NCI-H1436 treated with DMSO at 0.1 percent for 48 hours (cell line): Measurements from ENCODE around the gene PRAF2.
A peak's percentile ranks its signal among the peaks of the same experiment; 100 is the strongest.

Experiments used
- DNase-seq: peaks from one replicate; lab custom pipeline; 2025; lab: John Stamatoyannopoulos, UW

Gene PRAF2

DNA sequence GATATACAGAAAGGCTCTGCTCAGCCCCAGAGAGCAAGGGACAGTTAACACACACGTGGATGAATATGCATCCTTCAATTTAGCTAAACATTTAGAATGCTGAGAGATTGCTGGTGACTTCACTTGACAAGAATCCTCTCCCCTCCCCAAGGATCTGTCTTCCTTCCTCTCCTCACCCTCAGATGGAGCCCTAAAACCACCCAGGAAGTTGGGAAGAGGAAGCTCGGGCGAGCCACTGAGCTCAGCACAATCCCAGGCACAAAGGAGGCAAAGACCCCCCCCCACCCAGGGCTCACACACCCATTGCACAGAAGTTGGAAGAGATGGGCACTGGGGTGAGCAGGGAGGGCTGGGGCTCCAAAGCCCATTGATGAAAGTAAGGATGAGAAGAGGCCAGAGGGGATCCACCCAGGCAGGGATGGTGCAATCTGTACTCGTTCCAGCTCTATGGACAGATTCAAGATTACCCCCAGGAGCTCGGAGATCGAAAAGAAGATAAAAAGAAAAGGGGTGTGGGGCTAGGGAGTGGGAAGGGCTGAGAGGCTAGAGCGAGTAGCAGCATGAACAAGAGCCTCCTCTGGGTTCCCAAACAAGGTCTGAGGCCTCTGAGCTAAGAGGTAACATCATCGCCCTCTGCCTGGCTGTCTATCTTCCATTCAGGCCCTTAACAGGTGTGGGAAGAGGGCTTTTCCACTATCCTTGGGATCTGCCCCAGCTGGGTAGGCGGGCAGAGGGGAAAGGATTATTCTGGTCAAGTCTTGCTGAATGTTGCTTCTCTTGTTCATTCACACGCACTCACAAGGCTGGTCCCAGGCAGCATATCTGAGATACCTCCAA, 31.8 kb downstream of the PRAF2 start:
- DNase-seq, result no peak

DNA sequence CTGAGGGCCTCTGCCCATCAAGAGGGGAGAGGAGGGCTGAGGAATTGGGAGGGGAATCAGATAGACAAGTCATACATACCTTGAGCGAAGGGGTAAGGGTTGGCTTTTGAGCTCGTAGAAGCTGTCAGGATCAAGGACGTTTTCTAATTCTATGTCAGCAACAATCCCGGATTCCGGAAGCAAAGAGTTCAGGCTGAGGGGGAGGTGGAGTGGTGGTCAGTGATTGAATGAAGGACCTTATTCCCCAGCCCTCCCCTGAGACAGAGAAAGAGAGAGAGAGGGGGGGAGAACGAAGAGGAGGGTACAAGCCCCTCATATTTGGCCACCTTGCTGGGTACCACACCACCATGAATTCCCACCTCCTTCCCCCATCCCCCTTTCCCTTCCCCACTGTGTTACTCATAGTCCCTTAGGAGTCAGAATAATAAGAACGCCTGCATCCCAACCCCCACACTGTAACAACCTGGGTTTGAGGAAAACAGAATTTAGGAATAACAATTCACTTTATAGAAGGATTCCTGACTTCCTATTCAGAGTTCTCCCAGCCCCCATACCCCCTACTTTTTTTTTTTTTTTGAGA, 33.3 kb downstream of the PRAF2 start:
- no peak for DNase-seq

DNA sequence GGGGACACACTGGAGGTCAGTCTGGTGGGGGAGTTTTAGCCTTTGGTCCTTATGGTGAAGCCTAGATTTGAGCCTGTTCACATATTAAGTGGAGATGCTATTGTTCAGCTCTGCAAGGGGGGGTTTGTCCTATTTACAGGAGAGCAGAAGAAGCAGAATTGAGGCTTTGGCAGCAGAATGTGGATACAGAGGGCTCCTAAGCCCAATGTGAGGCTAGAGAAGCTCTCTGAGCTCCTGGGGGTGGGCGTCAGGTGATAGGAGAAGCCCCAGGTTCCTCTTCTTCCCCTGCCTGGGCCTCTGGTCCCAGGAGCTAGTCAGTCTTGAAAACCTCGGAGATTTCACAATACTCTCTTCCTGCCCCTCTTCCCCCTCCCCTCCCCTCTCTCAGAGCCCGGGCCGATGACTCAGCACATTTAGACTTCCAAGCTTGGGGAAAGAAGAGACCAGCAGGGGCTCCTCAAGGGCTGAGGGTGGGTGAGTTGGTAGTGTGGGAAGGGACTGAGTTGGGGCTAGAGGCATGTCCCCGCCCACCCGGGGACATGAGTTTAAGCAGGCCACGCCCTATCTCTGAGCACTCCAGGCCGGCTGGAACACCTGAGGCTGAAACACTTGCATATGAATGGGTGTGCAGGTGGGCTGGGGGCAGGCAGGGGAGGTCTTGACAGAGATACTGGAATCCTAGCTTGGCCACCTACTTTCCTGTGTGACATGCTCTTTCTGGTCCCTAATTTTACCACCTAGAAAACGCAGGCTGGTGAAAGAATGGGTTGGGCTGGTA, 34.0 kb downstream of the PRAF2 start:
- DNase-seq, result peak; percentile 33

DNA sequence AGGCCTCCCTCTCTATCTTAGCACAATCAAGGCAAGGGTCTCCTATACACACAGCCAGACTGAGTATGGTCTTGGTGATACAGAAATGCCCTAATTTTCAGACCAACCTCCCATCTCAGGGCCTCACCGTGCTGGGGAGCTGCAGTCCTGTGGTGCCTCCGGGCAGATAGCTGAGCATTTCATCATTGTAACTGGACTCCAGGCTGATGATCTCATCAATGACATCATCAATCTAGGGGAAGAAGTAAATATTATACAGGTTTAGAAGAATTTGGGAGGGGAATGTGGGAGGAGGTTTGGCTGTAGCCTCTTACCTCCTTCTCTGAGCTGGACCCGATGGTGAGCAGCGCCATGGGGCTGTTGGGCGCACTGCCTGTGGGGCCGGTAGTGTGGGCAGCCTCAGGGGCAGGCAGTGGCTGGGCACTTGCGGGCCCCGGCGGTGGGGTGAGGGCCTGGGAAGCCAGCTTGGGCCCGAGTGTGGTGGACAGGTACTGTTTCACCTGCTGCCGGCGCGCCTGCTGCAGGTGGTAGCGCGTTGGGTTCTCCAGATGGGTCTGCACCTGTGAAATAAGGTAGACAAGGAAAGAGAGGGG, 35.8 kb downstream of the PRAF2 start:
- DNase-seq, result no peak

DNA sequence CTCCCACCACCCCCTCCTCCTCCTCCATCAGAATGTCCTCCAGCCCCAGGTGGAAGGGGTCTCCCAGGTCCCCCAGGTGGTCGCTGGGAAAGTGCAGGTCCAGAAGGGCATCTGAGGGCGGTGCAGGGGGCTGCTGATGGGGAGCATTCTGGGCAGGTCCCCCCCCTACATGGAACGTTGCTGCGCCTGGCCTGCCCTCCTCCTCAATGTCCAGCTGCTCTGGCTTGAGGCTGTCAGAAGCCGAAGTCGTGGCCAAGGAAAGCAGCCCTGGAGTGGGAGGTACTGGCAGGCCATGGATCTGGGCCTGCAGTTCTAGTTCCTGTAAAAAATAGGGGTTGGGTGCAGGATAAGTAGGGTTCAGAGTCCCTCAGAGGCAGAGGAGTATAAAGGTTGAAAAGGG, 43.5 kb downstream of the PRAF2 start:
- DNase-seq, result no peak

DNA sequence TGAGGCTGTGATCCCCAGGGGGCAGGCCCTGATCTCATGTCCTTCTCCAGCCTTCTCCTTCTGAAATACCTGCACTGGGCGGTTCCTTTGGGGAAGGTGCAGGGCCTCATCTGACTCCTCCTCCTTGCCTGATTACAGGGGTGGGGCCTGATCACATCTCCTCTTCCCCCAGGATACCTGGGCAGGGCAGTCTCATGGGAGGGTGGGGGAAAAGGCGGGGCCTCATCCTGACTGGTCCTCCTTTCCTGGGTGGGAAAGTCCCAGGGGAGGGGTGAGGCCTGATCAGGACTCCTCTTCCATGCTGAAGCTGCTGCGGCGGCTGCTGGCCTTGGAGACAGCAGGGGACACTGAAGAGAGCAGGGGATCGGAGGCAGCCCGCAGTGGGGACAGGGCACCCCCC, 43.9 kb downstream of the PRAF2 start:
- DNase-seq, result no peak
